HepG2 (cell line): Measurements from ENCODE around the gene GPR61. TPM values are rescaled to one million over a fixed set of nuclear protein-coding genes. Genes with fewer than 3 reads are reported as not detected.

Experiments used
- ATAC-seq: fragments of 200-7000 bp; cut with Tn5 transposase; 3 replicates; pipeline ENCODE4 v1.9.1; 2020; ENCODE audit warnings: mild to moderate bottlenecking, moderate library complexity
- BruUV-seq: library from RNA; stranded (reverse); fragments of 400-500 nt; replicated peaks from 2 replicates; lab custom pipeline; 2021; lab: Mats Ljungman, UMichigan
- CTCF ChIA-PET: fragments of 300-600 bp; formaldehyde crosslinking; extraction: SDS; loops from one replicate; lab custom pipeline; 2021; ENCODE audit warnings: low total read pairs, inconsistent platforms, low intra/inter-chr PET ratio; lab: Yijun Ruan, JAX
- POLR2A ChIA-PET: fragments of 350-600 bp; sonication (Branson Sonifier 250); formaldehyde crosslinking; loops from one replicate; lab custom pipeline; 2020; ENCODE audit warnings: antibody characterized with exemption, inconsistent platforms; lab: Yijun Ruan, JAX
- DNase-seq: peaks from one replicate; pipeline ENCODE4 v3.0.0-alpha.2; 2015; ENCODE audit warnings: low spot score
- FAIRE-seq: peaks from 3 replicates; lab custom pipeline; 2011; peaks lifted over from hg19 to GRCh38; lab: Jason Lieb, UNC
- H2AFZ ChIP-seq: one replicate; pipeline ENCODE4 v1.6.1; 2011; ENCODE audit warnings: low read length, inconsistent platforms
- H3K27ac ChIP-seq: fragments of 300-600 bp; 3 replicates; pipeline ENCODE4 v1.8.0; 2011; ENCODE audit warnings: mixed run types, mild to moderate bottlenecking, mixed read lengths, low read length, inconsistent platforms; ENCODE audit not compliant: insufficient read depth; ENCODE audit errors: extremely low read length
- H3K27me3 ChIP-seq, 2 experiments: fragments of 200-600 bp in 1 of 2; 2 replicates in 1 of 2; 3 replicates in 1 of 2; pipeline versions ENCODE4 v1.6.0 to v1.8.0; 2011; ENCODE audit warnings: low read length in 2 of 2, mild to moderate bottlenecking in 2 of 2, moderate library complexity in 2 of 2, inconsistent platforms in 1 of 2; ENCODE audit not compliant: insufficient read depth in 2 of 2, control insufficient read depth in 1 of 2
- H3K36me3 ChIP-seq, 2 experiments: fragments of 200-600 bp in 1 of 2; replicated peaks in 1 of 2; 2 replicates in 1 of 2; 3 replicates in 1 of 2; pipeline versions ENCODE4 v1.5.1 to v1.8.0; 2011; ENCODE audit warnings: low read length in 2 of 2, inconsistent platforms in 1 of 2; ENCODE audit not compliant: insufficient read depth in 2 of 2, control insufficient read depth in 1 of 2
- H3K4me1 ChIP-seq: 2 replicates; pipeline ENCODE4 v1.5.1; 2012; ENCODE audit warnings: low read length, inconsistent platforms; ENCODE audit not compliant: insufficient read depth
- H3K4me2 ChIP-seq: 2 replicates; pipeline ENCODE4 v1.6.0; 2011; ENCODE audit warnings: low read depth, low read length, inconsistent platforms
- H3K4me3 ChIP-seq, 3 experiments: fragments of 200-600 bp in 1 of 3; sonication (generic), shearing (Covaris generic) in 1 of 3; replicated peaks in 1 of 3; 2 replicates each; pipeline ENCODE4 v1.5.1; 2011 to 2016; ENCODE audit warnings: low read length in 3 of 3, inconsistent platforms in 2 of 3, low read depth in 2 of 3, mild to moderate bottlenecking in 2 of 3, control low read depth in 1 of 3, mixed read lengths in 1 of 3; ENCODE audit not compliant: insufficient read depth in 1 of 3
- H3K79me2 ChIP-seq: one replicate; pipeline ENCODE4 v1.6.1; 2011; ENCODE audit warnings: low read length, inconsistent platforms; ENCODE audit not compliant: insufficient read depth
- H3K9ac ChIP-seq: 2 replicates; pipeline ENCODE4 v1.6.0; 2011; ENCODE audit warnings: mild to moderate bottlenecking, low read depth, low read length, inconsistent platforms; ENCODE audit not compliant: insufficient read depth
- H3K9me3 ChIP-seq: 2 replicates; pipeline ENCODE4 v1.5.1; 2012; ENCODE audit warnings: mild to moderate bottlenecking, low read length
- H4K20me1 ChIP-seq: 2 replicates; pipeline ENCODE4 v1.6.0; 2011; ENCODE audit warnings: inconsistent platforms, mild to moderate bottlenecking, low read length, moderate library complexity; ENCODE audit not compliant: insufficient read depth
- MYC ChIP-seq: sonication (generic); formaldehyde crosslinking; IDR thresholded peaks from 2 replicates; pipeline ENCODE4 v1.9.0; 2021; ENCODE audit warnings: missing genetic modification reagents, borderline replicate concordance
- PRDM15 ChIP-seq: sonication (generic); formaldehyde crosslinking; IDR thresholded peaks from 2 replicates; pipeline ENCODE4 v1.4.0; 2020; ENCODE audit warnings: missing genetic modification reagents
- ZNF513 ChIP-seq: sonication (generic); formaldehyde crosslinking; conservative IDR thresholded peaks from 2 replicates; pipeline ENCODE4 v1.5.0; 2020; ENCODE audit warnings: missing genetic modification reagents
- ZNF552 ChIP-seq: sonication (generic); formaldehyde crosslinking; IDR thresholded peaks from 2 replicates; pipeline ENCODE4 v1.9.0; 2022; ENCODE audit warnings: missing genetic modification reagents, mild to moderate bottlenecking, borderline replicate concordance
- ZNF776 ChIP-seq: sonication (generic); formaldehyde crosslinking; IDR thresholded peaks from 2 replicates; pipeline ENCODE4 v1.4.0; 2020; ENCODE audit warnings: mild to moderate bottlenecking, missing genetic modification reagents
- WGBS: methylation state at CpG from one replicate; pipeline ENCODE4 v1.1.6; 2017; ENCODE audit warnings: low lambda C conversion rate; 5-methylcytosine and 5-hydroxymethylcytosine counted together
- in situ Hi-C: cut with HindIII; loops from 2 replicates; pipeline ENCODE4 v1.10.0; 2017; ENCODE audit warnings: low pct_unique_long_range_greater_than_20kb; ENCODE audit not compliant: extremely low pct_ligation_motif_present
- intact Hi-C: fragments of 100-400 bp; cut with micrococcal nuclease; formaldehyde crosslinking; loops from one replicate; pipeline ENCODE4 v1.10.0; 2022; ENCODE audit not compliant: unreplicated experiment
- polyA plus RNA-seq, 8 experiments: library from polyadenylated mRNA; depleted of rRNA in 3 of 8; stranded (reverse) in 7 of 8; unstranded in 1 of 8; fragments of >200 nt; fragmentation: Illumina TruSeq in 4 of 8; extraction: Trizol in 4 of 8; gene quantifications; 2 replicates each; pipeline versions ENCODE4 v1.2.1 to v1.2.3, GENCODE V29; 2011 to 2016; ENCODE audit warnings: low read depth in 4 of 8, missing spikeins in 1 of 8, mixed read lengths in 1 of 8; ENCODE audit not compliant: insufficient read depth in 1 of 8
- total RNA-seq, 5 experiments: library from RNA; depleted of rRNA; stranded (reverse); fragments of >200 nt; fragmentation: Illumina TruSeq; extraction: Trizol; gene quantifications; 2 replicates each; pipeline ENCODE4 v1.2.3, GENCODE V29; 2016; ENCODE audit warnings: low read depth in 1 of 5

The GPR61 gene
- total and polyA plus RNA-seq, 2 of the 13 experiments (the other 11 are each of a cell fraction or from before 2014, with no cell fraction given) = not detected

- in situ Hi-C loops = loop anchor here (10.0 kb wide), 1 partner anchor 273 kb away; no protein-coding TSS in a partner anchor
- Histone ChIP-seq H4K20me1 (no peaks in the 10 kb centered on the region), H3K4me1 (peaks cover 22% of the 10 kb centered on the region; the same call in 1 of the 2 replicates), H3K9me3 (no peaks in the 10 kb centered on the region), H3K79me2 (no peaks in the 10 kb centered on the region), H3K4me3 (no peak overlapping the region), H3K27ac (no peak overlapping the region), H2AFZ (no peak overlapping the region), H3K9ac (no peak overlapping the region), H3K36me3 (no peaks in the 10 kb centered on the region), H3K4me2 (0 out of 2 replicates have a peak overlapping the region, but pooled peaks have one; percentile 22), H3K27me3 (peaks cover 5 to 21% of the 10 kb centered on the region in 2 experiments; a peak in 3 of 5 replicates)
- WGBS = 20% methylated on average over 8 of the region's 9 CpGs
- ChIA-PET POLR2A (interaction anchor here (0.8 to 1.1 kb wide), 2 partner anchors 9 to 24 kb away, joined by 3 read pairs; no protein-coding TSS in a partner anchor), CTCF (no interaction called here)
- FAIRE-seq (no peak), ATAC-seq (no peak), DNase-seq (no peak)
- BruUV-seq = no TSS peak
- TF ChIP-seq ZNF776 (no peak), MYC (no peak), ZNF513 (no peak), ZNF552 (CRISPR knock-in tag) (no peak), PRDM15 (peak; percentile 90)
- intact Hi-C loops = no loop called here
These were observed 2.1 kb upstream of the GPR61 start for GRCh38 chr1:109537450-109538178.
